ENCODE measurements around the gene OLIG1.

- TF ChIP-seq CTCF (IDR thresholded peaks at IDR 0.05) (no peak), ZFX (IDR thresholded peaks at IDR 0.05; ENCODE audit: borderline replicate concordance) (no peak)
These were observed 2.9 kb upstream of the OLIG1 start for GRCh38 chr21:33067043-33067442.

Measured in 22Rv1 (cell line).